BE2C (cell line): ENCODE data around the gene BLTP3A.
A peak's percentile ranks its signal among the peaks of the same experiment; 100 is the strongest.
"Not testable (repeated sequence)": the region's sequence is repeated elsewhere in the genome, so short reads cannot be mapped to it uniquely, and the experiment has no call there.

ENCODE experiments used
- DNase-seq: peaks from one replicate; pipeline ENCODE4 v3.0.0-alpha.2; 2020
- H3K27me3 ChIP-seq: fragments of 250-450 bp; sonication (Bioruptor Pico); 2 replicates; pipeline ENCODE4 v1.5.1; 2020; ENCODE audit warnings: mild to moderate bottlenecking
- H3K36me3 ChIP-seq: fragments of 250-450 bp; sonication (Bioruptor Pico); 2 replicates; pipeline ENCODE4 v1.5.1; 2020; ENCODE audit warnings: mild to moderate bottlenecking
- H3K4me1 ChIP-seq: fragments of 250-450 bp; sonication (Bioruptor Pico); 2 replicates; pipeline ENCODE4 v1.5.1; 2020
- H3K4me3 ChIP-seq: 2 replicates; pipeline ENCODE4 v1.5.1; 2011; ENCODE audit warnings: low read depth, low read length
- H3K9me3 ChIP-seq: fragments of 250-450 bp; sonication (Bioruptor Pico); 2 replicates; pipeline ENCODE4 v1.5.1; 2020
- TF ChIP-seq, protein P1 (sequence below): IDR thresholded peaks from 2 replicates; pipeline ENCODE4 v1.5.1; 2012; ENCODE audit warnings: mild to moderate bottlenecking, low read depth, low read length

The BLTP3A gene

DNA sequence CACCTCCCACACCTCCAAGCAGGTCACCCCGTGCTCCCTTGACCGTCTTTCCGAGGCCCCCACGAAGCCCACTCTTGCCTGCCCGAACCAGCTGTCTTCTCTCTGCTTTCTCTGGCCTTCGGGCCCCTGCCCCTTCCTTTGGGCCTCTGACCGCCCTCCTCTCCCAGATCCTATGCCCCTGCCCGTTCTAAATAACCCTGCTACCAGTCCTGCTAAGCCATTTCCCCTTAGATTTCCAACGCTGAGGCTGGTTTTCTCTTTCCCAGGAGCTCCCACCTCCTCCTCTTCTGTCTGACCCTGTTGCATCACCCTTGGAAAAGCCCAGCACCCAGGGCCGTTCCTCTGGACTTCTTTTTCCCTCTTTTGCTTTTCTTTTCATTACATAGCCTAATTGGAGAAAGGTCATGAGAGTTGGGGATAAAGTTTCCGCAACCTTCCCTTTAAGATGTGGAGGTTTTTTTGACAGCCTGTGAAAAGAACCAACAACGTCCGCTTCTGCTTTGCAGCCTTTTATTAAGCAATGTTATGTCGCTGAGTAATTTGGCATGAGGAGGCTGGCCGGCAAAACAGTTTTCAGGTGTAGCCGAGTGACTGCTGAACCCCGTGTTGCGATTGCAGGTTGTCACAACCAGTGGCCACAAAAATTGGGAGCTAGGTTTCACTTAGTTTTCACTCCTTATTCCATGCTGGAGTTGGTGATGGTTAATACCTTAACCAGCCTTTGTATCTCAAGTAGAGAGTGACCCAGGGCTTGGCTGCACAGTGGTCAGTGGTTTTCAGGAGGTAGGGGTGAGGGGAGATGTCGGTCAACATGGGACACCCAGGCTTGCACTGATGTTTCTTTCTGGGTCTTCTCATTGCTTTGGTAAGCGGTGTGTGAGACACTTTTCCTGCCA, 970 bp downstream of the BLTP3A start:
- TF ChIP-seq, protein P1, sequence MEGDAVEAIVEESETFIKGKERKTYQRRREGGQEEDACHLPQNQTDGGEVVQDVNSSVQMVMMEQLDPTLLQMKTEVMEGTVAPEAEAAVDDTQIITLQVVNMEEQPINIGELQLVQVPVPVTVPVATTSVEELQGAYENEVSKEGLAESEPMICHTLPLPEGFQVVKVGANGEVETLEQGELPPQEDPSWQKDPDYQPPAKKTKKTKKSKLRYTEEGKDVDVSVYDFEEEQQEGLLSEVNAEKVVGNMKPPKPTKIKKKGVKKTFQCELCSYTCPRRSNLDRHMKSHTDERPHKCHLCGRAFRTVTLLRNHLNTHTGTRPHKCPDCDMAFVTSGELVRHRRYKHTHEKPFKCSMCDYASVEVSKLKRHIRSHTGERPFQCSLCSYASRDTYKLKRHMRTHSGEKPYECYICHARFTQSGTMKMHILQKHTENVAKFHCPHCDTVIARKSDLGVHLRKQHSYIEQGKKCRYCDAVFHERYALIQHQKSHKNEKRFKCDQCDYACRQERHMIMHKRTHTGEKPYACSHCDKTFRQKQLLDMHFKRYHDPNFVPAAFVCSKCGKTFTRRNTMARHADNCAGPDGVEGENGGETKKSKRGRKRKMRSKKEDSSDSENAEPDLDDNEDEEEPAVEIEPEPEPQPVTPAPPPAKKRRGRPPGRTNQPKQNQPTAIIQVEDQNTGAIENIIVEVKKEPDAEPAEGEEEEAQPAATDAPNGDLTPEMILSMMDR, result no peak
- DNase-seq, result peak; percentile 35

DNA sequence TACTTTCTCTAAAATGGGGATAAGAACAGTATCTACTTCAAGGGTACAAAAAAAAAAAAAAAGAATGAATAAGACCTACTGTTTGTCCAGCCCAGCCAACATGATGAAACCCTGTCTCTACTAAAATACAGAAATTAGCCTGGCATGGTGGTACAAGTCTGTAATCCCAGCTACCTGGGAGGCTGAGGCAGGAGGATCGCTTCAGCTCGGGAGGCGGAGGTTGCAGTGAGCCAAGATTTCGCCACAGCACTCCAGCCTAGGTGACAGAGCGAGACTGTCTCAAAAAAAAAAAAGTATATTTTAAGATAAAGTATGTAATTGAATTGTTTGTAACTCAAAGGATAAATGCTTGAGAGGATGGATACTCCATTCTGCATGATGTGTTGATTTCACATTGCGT, 2.0 kb downstream of the BLTP3A start:
- DNase-seq, result no peak
- TF ChIP-seq, protein P1, result no peak
- no peaks in the 10 kb centered on the region for H3K36me3 ChIP-seq
- H3K27me3 ChIP-seq, result no peaks in the 10 kb centered on the region
- H3K4me1 ChIP-seq, result no peaks in the 10 kb centered on the region; the same call in none of the 2 replicates
- no peaks in the 10 kb centered on the region for H3K9me3 ChIP-seq
- peak overlapping the region; percentile 81; the same call in 1 of the 2 replicates for H3K4me3 ChIP-seq

More for the DNA sequence above, 970 bp downstream of the BLTP3A start:
- Histone ChIP-seq H3K4me3 (peak overlapping the region; percentile 81), H3K36me3 (no peaks in the 10 kb centered on the region), H3K9me3 (no peaks in the 10 kb centered on the region), H3K27me3 (no peaks in the 10 kb centered on the region), H3K4me1 (no peaks in the 10 kb centered on the region; the same call in none of the 2 replicates)

DNA sequence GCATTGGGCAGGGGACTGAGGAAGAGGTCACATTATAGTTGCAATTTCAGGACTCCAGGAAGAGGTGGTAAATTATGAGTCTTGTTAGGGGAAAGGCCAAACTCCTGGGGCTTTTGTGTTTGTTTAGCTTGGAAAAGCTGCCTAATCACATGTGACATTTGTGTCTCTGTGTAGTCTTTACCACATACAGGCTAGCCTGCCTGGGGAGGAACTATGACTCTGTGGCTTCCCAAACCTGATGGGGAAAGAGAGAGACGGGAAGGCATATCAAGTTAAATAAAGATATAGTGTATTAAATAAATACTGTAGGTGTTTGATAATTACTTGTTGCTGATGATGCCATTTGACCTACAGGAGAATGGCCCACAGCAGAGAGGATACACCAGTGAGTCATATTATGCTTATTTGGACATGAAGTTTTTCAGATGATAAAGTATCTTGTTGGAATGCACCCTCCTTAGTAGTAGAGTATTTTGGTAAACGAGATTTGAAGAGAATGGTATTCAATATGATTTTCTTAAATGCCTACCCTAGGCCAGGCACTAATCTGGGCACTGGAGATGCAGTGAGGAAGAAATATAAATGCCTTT, 4.0 kb downstream of the BLTP3A start:
- no peak for DNase-seq
- H3K27me3 ChIP-seq, result no peaks in the 10 kb centered on the region
- H3K9me3 ChIP-seq, result no peaks in the 10 kb centered on the region
- H3K4me3 ChIP-seq, result no peak overlapping the region
- no peaks in the 10 kb centered on the region for H3K36me3 ChIP-seq
- TF ChIP-seq, protein P1, result no peak
- H3K4me1 ChIP-seq, result no peaks in the 10 kb centered on the region; the same call in none of the 2 replicates

DNA sequence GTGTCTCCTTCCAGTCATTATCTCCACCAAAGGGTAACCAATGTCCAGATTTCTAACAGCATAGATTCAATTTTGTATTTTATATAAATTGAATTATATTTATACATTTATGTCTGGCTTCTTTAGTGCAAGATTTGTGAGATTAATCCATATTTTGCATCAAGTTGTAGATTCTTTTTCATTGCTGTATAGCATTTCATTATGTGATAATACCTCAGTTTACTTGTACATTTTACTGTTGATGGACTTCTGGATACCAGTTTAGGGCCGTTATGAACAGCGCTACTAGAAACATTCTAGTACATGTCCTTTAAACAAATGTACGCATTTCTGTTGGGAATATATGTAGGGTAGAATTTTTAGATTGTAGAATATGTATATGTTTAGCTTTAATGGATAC, 6.2 kb downstream of the BLTP3A start:
- Histone ChIP-seq H3K4me3 (no peak overlapping the region), H3K27me3 (no peaks in the 10 kb centered on the region), H3K9me3 (no peaks in the 10 kb centered on the region), H3K4me1 (no peaks in the 10 kb centered on the region; the same call in 1 of the 2 replicates), H3K36me3 (no peaks in the 10 kb centered on the region)
- no peak for DNase-seq
- TF ChIP-seq, protein P1, result no peak

DNA sequence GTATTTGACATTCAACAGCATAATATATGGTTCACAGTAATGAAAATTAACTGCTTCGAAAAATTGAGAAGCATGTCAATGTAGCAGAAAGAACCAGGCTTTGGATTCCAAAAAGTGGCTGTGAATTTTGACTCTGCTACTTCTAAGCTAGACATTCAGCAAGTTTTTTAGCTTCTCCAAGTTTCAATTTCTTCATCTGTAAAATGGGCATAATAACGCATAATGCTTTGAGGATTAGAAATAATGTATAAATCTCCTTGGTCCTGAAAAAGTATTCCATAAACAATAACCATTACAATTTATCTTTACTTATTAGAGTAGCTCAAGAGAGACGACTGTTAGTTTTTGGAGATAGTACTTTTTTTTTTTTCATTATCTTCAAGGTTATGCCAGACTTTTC, 7.7 kb downstream of the BLTP3A start:
- Histone ChIP-seq H3K4me1 (no peaks in the 10 kb centered on the region), H3K27me3 (no peaks in the 10 kb centered on the region), H3K36me3 (no peaks in the 10 kb centered on the region), H3K9me3 (no peaks in the 10 kb centered on the region), H3K4me3 (no peak overlapping the region)
- TF ChIP-seq, protein P1, result no peak
- no peak for DNase-seq

DNA sequence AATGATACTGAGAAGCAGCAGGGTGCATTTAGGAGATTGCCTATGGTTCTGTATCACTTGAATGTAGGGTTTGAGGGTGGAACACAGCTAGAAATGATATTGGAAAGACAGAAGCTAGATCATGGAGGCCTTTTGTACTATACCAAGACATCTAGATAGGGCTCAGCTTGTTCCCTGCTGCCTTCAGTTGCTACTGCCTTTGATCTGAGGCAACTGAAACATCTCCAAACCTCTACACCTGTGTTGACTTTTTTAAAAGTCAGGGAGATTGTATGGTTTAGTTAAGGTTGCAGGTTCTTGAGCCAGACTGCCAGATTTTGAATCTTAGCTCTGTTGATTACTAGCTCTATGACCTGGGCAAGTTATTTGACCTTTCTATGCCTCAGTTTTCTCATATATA, 12.7 kb downstream of the BLTP3A start:
- H3K27me3 ChIP-seq, result no peaks in the 10 kb centered on the region
- no peaks in the 10 kb centered on the region for H3K36me3 ChIP-seq
- no peaks in the 10 kb centered on the region for H3K9me3 ChIP-seq
- TF ChIP-seq, protein P1, result no peak
- H3K4me1 ChIP-seq, result no peaks in the 10 kb centered on the region
- no peak overlapping the region for H3K4me3 ChIP-seq
- no peak for DNase-seq

DNA sequence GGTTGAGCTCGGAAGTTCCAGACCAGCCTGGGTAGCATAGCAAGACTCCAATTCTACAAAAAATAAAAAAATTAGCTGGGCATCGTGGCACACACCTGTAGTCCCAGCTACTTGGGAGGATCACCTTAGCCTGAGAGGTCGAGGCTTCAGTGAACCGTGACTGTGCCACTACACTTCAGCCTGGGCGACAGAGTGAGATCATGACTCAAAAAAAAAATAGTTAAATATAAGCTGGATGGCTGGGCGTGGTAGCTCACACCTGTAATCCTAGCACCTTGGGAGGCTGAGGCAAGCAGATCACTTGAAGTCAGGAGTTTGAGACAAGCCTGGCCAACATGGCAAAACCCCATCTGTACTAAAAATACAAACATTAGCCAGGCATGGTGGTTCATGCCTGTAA, 13.2 kb downstream of the BLTP3A start:
- not testable (repeated sequence) for H3K9me3 ChIP-seq, H3K4me1 ChIP-seq, DNase-seq, H3K36me3 ChIP-seq, H3K27me3 ChIP-seq, H3K4me3 ChIP-seq
